ENCODE measurements around the gene NPAS1. TPM values are rescaled to one million over a fixed set of nuclear protein-coding genes. Genes with fewer than 3 reads are reported as not detected.

NPAS1 gene, protein sequence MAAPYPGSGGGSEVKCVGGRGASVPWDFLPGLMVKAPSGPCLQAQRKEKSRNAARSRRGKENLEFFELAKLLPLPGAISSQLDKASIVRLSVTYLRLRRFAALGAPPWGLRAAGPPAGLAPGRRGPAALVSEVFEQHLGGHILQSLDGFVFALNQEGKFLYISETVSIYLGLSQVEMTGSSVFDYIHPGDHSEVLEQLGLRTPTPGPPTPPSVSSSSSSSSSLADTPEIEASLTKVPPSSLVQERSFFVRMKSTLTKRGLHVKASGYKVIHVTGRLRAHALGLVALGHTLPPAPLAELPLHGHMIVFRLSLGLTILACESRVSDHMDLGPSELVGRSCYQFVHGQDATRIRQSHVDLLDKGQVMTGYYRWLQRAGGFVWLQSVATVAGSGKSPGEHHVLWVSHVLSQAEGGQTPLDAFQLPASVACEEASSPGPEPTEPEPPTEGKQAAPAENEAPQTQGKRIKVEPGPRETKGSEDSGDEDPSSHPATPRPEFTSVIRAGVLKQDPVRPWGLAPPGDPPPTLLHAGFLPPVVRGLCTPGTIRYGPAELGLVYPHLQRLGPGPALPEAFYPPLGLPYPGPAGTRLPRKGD
- total RNA-seq (0.20 and 0.23 TPM in 2 replicates), polyA plus RNA-seq (4.5 and 5.5 TPM in 2 replicates)

DNA sequence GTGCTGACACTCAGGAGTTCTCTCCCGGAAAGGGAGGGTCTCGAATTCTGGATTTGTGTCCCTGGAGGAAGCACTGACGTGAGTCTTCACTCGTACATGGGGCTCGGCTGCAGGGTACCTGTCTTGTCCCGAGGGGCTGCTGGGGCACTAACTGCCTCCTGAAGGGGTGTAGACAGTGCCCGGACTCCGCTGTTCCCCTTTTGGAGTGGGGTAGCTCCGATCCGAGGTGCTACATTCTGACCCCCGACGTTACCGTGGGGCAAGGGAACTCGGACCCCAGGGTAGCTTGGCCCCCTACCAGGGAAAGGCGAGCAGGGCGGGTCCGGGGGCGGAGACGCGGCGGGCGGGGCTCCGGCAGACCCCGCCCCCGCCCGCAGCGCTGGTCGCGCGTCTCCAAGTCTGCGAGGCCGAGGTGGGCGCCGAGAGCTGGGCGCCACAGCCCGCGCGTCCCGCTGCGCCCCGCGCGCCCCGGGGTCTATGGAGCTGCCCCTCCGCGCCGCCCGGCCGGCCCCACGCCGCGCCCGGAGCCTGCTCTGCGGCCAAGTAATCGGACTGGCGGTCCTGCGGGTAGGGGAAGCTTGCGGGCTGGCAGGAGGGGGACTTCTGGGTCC lies at the start of gene NPAS1:
TSS of gene NPAS1 (plus strand) at position 407 of the 611 bp plus-strand sequence. CDS start 1,211 bp downstream, outside the sequence.
- Histone ChIP-seq H3K9me3 (ENCODE audit: low read depth) (no peaks in the 10 kb centered on the region), H3K27me3 (peaks cover 54% of the 10 kb centered on the region), H3K9me2 (replicated peaks; ENCODE audit: insufficient read depth) (no peaks in the 10 kb centered on the region), H2AFZ (no peak within 1 kb of the TSS), H3K4me2 (peak within 1 kb of the TSS; percentile 86), H3K36me3 (replicated peaks; ENCODE audit: insufficient read depth, low read depth) (no peaks in the 10 kb centered on the region), H3K4me1 (ENCODE audit: insufficient read depth) (peaks cover 18% of the 10 kb centered on the region), H4K20me1 (ENCODE audit: insufficient read depth, poor library complexity, severe bottlenecking) (no peaks in the 10 kb centered on the region), H3K4me3 (no peak within 1 kb of the TSS), H3K27ac (no peak within 1 kb of the TSS), H3K79me2 (no peaks in the 10 kb centered on the region)
- WGBS (ENCODE audit: low lambda C conversion rate, missing lambda C conversion rate) = 14% methylated on average over 10 of the region's 58 CpGs
- DNase-seq (ENCODE audit: low spot score) = peak; percentile 19
- no peak for TF ChIP-seq EZH2phosphoT487 (IDR thresholded peaks at IDR 0.05; ENCODE audit: low read depth, severe bottlenecking, unreplicated experiment)

DNA sequence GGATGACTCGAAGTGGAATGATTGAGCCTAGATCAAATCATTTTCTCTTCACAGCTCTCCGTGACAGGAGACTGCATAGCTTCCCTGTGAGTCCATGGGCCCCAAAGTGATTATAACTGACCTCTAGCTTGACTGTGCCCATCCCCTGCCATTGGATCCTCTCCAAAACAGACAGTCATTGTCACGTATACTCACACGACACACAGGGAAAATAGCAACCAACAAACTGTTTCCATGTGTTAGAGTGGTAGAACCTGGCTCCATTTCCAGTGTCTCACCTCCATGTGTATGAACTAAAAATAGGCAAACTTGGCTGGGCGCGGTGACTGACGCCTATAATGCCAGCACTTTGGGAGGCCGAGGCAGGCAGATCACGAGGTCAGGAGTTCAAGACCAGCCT lies 48.8 kb upstream of the NPAS1 start:
- WGBS (ENCODE audit: low lambda C conversion rate, missing lambda C conversion rate) = 88% methylated on average over 9 of the region's 9 CpGs
- Histone ChIP-seq H3K4me3 (no peak overlapping the region), H3K9me2 (replicated peaks; ENCODE audit: insufficient read depth) (no peaks in the 10 kb centered on the region), H3K36me3 (replicated peaks; ENCODE audit: insufficient read depth, low read depth) (no peaks in the 10 kb centered on the region), H3K9me3 (ENCODE audit: low read depth) (no peaks in the 10 kb centered on the region), H4K20me1 (ENCODE audit: insufficient read depth, poor library complexity, severe bottlenecking) (peaks cover 29% of the 10 kb centered on the region), H3K27me3 (no peaks in the 10 kb centered on the region), H2AFZ (no peak overlapping the region), H3K79me2 (peaks cover 82% of the 10 kb centered on the region), H3K4me2 (no peak overlapping the region), H3K4me1 (ENCODE audit: insufficient read depth) (peaks cover 14% of the 10 kb centered on the region), H3K27ac (no peak overlapping the region)
- TF ChIP-seq EZH2phosphoT487 (IDR thresholded peaks at IDR 0.05; ENCODE audit: low read depth, severe bottlenecking, unreplicated experiment) (no peak), EZH2 (IDR thresholded peaks at IDR 0.05; ENCODE audit: borderline replicate concordance) (no peak)
- TF ChIP-seq, protein P1, sequence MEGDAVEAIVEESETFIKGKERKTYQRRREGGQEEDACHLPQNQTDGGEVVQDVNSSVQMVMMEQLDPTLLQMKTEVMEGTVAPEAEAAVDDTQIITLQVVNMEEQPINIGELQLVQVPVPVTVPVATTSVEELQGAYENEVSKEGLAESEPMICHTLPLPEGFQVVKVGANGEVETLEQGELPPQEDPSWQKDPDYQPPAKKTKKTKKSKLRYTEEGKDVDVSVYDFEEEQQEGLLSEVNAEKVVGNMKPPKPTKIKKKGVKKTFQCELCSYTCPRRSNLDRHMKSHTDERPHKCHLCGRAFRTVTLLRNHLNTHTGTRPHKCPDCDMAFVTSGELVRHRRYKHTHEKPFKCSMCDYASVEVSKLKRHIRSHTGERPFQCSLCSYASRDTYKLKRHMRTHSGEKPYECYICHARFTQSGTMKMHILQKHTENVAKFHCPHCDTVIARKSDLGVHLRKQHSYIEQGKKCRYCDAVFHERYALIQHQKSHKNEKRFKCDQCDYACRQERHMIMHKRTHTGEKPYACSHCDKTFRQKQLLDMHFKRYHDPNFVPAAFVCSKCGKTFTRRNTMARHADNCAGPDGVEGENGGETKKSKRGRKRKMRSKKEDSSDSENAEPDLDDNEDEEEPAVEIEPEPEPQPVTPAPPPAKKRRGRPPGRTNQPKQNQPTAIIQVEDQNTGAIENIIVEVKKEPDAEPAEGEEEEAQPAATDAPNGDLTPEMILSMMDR (IDR thresholded peaks at IDR 0.05; ENCODE audit: poor library complexity) = no peak
- no peak for DNase-seq (ENCODE audit: low spot score)

DNA sequence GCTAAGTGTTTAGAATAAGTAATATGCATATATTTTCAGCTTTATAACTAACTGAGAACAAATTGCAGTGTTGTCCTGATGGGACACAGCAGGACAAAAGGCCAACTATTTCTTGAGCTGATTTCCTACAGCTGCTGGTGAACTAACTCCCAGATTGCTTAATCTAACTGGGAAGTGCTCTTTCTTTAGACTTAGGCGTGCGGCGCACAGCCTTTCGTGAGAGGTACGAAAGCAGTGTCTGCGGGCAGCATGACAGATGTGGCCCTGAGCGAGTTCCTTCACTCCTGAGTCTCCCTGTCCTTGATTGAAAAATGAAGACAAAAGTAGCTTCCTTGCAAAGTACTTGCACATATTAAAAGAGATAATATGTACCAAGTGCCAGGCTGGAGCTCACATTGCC lies 47.3 kb upstream of the NPAS1 start:
- DNase-seq (ENCODE audit: low spot score) = no peak
- H3K79me2 ChIP-seq = peaks cover 70% of the 10 kb centered on the region
- H3K4me1 ChIP-seq (ENCODE audit: insufficient read depth) = peaks cover 28% of the 10 kb centered on the region
- no peaks in the 10 kb centered on the region for H3K9me3 ChIP-seq (ENCODE audit: low read depth)
- TF ChIP-seq EZH2 (IDR thresholded peaks at IDR 0.05; ENCODE audit: borderline replicate concordance) = no peak
- TF ChIP-seq, protein P1 (IDR thresholded peaks at IDR 0.05; ENCODE audit: poor library complexity) = no peak
- no peak for TF ChIP-seq EZH2phosphoT487 (IDR thresholded peaks at IDR 0.05; ENCODE audit: low read depth, severe bottlenecking, unreplicated experiment)
- H3K36me3 ChIP-seq (replicated peaks; ENCODE audit: insufficient read depth, low read depth) = no peaks in the 10 kb centered on the region
- H4K20me1 ChIP-seq (ENCODE audit: insufficient read depth, poor library complexity, severe bottlenecking) = peaks cover 43% of the 10 kb centered on the region
- no peak overlapping the region for H3K27ac ChIP-seq
- H3K27me3 ChIP-seq = no peaks in the 10 kb centered on the region
- WGBS (ENCODE audit: low lambda C conversion rate, missing lambda C conversion rate) = 96% methylated on average over 7 of the region's 7 CpGs
- H3K4me3 ChIP-seq = no peak overlapping the region
- no peak overlapping the region for H2AFZ ChIP-seq
- no peaks in the 10 kb centered on the region for H3K9me2 ChIP-seq (replicated peaks; ENCODE audit: insufficient read depth)
- H3K4me2 ChIP-seq = no peak overlapping the region

DNA sequence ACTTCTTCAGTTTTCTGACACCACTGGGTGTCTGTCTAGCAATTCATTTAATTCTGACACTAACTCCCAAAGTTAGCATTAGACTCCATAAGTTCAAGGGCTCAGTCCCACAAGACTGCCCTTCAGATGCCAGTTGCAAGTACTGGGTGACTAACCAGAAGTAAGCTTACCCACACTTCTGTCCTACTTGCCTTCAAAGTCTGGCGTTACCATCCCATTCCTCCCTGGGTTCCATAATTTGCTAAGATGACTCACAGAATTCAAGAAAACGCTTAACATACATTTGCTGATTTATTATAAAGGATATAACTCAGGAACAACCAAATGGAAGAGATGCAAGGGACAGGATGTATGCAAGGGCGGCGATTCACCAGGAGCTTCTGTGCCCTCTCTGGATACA lies 45.5 kb upstream of the NPAS1 start:
- Histone ChIP-seq H3K4me1 (ENCODE audit: insufficient read depth) (peaks cover 37% of the 10 kb centered on the region), H2AFZ (no peak overlapping the region), H3K79me2 (peaks cover 65% of the 10 kb centered on the region), H3K36me3 (replicated peaks; ENCODE audit: insufficient read depth, low read depth) (no peaks in the 10 kb centered on the region), H3K9me2 (replicated peaks; ENCODE audit: insufficient read depth) (no peaks in the 10 kb centered on the region), H3K4me2 (no peak overlapping the region), H3K9me3 (ENCODE audit: low read depth) (no peaks in the 10 kb centered on the region), H3K4me3 (no peak overlapping the region), H3K27me3 (no peaks in the 10 kb centered on the region), H3K27ac (no peak overlapping the region), H4K20me1 (ENCODE audit: insufficient read depth, poor library complexity, severe bottlenecking) (peaks cover 44% of the 10 kb centered on the region)
- no peak for DNase-seq (ENCODE audit: low spot score)
- 93% methylated on average over 4 of the region's 4 CpGs for WGBS (ENCODE audit: low lambda C conversion rate, missing lambda C conversion rate)
- TF ChIP-seq EZH2phosphoT487 (IDR thresholded peaks at IDR 0.05; ENCODE audit: low read depth, severe bottlenecking, unreplicated experiment) (no peak), EZH2 (IDR thresholded peaks at IDR 0.05; ENCODE audit: borderline replicate concordance) (no peak)
- TF ChIP-seq, protein P1 (IDR thresholded peaks at IDR 0.05; ENCODE audit: poor library complexity) = no peak
